SK-N-SH treated with all-trans-retinoic acid at 6 μM for 48 hours (cell line): Measurements from ENCODE around the gene CCDC8.

ENCODE experiments used
- CSDC2 ChIP-seq: fragments of 250-450 bp; sonication (Bioruptor Pico); IDR thresholded peaks from 2 replicates; pipeline ENCODE4 v1.5.0; 2020; ENCODE audit warnings: mild to moderate bottlenecking, moderate library complexity
- ISL1 ChIP-seq: fragments of 250-450 bp; sonication (Bioruptor Pico); IDR thresholded peaks from 2 replicates; pipeline ENCODE4 v2.1.2; 2022; ENCODE audit warnings: mild to moderate bottlenecking, moderate library complexity
- ZC3H10 ChIP-seq: fragments of 250-450 bp; sonication (Bioruptor Pico); IDR thresholded peaks from 2 replicates; pipeline ENCODE4 v1.5.1; 2021; ENCODE audit warnings: mild to moderate bottlenecking, moderate library complexity

DNA sequence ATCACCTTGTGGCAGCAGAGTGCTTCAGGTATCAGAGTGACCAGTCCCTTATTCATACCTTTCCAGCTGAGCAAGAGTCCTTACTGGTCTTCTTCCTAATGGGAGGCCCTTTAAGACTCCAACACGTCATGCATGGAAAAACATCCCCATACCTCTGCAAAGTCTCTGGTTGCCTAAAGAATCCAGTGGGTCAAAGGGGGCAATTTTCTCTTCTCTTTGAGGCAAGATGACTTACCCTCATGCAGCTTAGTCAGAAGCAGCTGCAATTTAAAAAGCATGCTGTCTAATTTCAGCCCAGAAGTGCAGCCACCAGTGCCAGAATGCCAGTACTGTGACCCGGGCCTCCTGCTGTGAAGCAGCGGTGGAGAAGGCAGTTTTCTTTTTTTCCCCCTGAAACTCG is 47.8 kb downstream of the CCDC8 start:
- TF ChIP-seq CSDC2 (CRISPR knock-in tag) (no peak), ZC3H10 (CRISPR knock-in tag) (no peak), ISL1 (CRISPR knock-in tag) (no peak)
